ENCODE measurements around the gene DPP8.
"Not testable (repeated sequence)": the region's sequence is repeated elsewhere in the genome, so short reads cannot be mapped to it uniquely, and the experiment has no call there.

The DPP8 gene

GRCh38 chr15:65516997-65517865 lies at the start of gene DPP8:
TSS of gene DPP8 (minus strand) at chr15:65517689. CDS start at chr15:65512553, 5,136 bp downstream.
- peak; percentile 96 for DNase-seq

DNA sequence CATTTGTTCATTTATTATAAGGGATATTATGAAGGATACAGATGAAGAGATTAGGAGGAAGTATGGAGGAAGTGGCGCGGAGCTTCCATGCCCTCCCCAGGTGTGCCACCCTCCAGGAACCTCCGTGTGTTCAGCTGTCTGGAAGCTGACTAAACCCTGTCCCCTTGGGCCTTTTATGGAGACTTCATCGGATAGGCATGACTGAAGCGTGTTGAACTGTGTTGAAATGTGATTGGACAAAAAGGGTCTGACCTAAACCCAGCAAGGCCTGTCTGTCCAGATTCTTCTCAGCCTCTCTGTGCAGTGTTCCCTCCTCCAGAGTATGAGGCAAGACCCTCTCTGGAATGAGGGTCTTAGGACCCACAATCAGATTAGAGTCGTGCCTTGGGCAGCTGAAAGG lies 44.4 kb upstream of the DPP8 start:
- DNase-seq, result no peak

GRCh38 chr15:65559941-65560340 lies 42.5 kb upstream of the DPP8 start:
- no peak for DNase-seq

DNA sequence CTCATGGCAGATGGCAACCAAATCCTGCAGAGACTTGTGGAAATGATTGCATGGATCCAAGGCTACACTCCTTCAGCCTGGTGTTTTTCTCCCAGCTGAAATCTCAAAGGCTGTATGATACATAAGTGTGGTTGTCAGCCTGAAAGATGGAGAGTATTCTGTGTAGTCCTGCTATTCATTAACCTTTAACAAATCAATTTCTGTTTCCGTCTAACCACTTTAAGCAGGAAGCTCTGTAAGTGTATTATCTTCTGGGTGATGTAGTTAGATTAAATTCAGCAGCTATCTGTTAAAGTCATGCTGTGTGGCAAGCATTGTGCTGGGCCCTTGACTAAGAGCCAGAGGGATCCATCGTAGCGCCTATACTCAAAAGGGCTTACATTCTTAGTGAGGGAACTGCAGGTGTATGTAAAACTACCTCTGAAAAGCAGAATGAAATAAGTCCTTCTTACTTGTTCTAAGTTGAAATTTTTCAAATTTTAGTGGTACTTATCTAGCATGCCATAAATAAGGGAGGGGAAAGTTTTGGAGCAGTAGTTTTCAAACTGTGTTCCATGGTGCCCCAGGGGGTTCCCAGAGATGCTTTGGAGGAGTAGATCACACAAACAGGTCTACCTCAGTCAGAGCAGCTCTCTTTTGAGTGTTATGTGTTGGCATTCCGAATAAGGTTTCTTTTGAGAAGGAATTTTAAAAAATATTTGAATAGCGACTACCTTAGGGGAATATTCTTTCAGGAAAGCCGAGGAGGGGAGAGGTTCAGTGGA lies 41.7 kb upstream of the DPP8 start:
- DNase-seq, result no peak

DNA sequence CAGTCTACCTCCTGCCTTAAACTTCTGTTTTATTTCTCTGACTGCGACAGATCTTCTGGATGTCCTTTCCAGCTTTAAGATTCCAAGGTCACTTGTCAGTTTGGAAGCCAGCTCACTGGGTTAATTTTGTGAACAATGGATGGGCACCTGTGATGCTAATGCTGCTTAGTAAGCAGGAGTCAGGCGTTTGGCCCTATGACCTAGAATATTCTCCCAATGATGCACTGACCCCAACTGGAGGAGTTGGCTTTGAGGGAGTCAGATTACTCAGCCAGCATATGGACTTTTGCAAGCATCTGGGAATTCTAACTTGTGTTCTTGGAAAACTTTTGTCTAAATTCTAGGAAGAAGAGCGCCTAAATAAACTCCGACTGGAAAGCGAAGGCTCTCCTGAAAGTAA lies 40.8 kb upstream of the DPP8 start:
- DNase-seq, result no peak

DNA sequence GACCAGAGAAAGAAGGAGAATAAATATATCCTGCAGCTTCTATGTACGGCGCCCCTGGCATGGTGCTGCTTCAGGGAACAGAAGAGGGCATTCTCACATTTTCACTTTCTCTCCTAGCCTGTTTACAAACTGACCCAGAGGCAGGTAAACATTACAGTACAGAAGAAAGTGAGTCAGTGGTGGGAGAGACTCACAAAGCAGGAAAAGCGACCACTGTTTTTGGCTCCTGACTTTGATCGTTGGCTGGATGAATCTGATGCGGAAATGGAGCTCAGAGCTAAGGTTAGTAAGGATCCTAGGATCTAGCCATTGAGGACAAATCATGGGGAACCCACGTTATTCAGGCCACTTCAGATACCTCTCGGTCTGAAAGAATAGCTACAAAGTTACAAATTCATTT lies 39.1 kb upstream of the DPP8 start:
- DNase-seq, result no peak

DNA sequence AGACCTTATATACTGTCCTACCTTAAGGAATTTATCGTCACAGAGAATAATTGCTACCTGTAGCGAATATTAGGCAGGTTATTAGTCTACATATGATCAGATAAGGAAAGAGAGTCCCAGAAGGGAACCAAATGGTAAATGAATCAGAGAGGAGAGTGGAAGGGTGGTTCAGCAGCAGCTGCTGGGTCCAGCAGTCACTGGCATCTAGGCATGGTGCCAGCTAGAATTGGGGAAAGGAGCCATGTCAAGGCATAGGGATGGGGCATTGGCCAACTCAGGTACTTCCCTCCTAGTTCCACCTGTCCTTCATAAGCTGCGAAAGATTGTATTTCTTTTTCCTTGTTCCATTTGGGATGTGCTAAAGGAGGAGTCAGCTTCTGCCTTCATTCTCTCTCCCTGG lies 36.2 kb upstream of the DPP8 start:
- no peak for DNase-seq

GRCh38 chr15:65552851-65553250 lies 35.4 kb upstream of the DPP8 start:
- not testable (repeated sequence) for DNase-seq

- DNase-seq, result no peak
Observed at GRCh38 chr15:65551183-65551582, 33.7 kb upstream of the DPP8 start.

- no peak for DNase-seq
Observed at GRCh38 chr15:65550681-65551098, 33.2 kb upstream of the DPP8 start.

DNA sequence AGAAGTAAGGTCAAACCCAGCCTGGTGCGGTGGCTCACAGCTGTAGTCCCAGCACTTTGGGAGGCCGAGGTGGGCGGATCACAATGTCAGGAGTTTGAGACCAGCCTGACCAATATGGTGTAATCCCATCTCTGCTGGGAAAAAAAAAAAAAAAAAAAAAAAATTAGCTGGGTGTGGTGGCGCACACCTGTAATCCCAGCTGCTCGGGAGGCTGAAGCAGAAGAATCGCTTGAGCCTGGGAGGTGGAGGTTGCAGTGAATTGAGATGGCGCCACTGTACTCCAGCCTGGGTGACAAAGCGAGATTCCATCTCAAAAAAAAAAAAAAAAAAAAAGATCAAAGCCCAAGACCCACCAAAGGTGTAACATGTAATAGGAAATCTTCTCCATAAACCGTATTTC lies 31.8 kb upstream of the DPP8 start:
- not testable (repeated sequence) for DNase-seq

DNA sequence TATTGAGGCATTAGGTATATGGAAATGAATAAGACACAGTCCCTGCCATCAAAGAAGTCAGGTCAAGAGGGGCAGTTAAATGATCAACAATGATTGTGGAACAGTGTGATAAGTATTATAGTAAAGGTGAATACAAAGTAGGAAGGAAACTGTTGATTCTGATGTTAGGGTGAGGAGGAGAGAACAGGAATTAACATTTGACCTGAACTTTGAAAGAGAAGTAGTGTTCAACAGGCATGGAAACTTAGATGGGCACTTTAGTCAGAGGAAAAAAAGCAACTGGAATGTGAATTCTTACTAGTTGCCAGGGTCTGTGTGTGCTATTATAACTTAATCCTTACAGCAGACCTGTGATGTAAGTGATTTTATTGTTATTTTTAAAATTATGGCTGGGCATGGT lies 30.4 kb upstream of the DPP8 start:
- no peak for DNase-seq

GRCh38 chr15:65541231-65541820 lies 23.8 kb upstream of the DPP8 start:
- no peak for DNase-seq

DNA sequence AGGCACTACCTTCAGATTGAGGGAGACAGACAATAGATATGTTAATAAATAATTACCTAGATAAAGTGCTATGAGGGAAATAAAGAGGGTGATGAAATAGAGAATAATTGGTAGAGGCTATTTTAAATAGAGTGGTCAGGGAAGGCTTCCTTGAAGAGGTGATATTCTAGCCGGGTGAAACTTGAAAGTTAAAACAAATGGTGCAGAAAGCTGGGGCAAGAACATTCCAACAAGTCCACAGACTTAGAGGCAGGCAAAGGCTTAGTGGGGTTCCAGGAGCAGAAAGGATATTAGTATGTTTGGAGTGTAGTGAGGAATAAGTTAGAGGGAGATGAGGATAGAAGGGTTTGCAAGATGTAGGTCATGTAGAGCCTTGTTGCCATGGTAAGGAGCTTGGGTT lies 22.8 kb upstream of the DPP8 start:
- DNase-seq, result no peak

DNA sequence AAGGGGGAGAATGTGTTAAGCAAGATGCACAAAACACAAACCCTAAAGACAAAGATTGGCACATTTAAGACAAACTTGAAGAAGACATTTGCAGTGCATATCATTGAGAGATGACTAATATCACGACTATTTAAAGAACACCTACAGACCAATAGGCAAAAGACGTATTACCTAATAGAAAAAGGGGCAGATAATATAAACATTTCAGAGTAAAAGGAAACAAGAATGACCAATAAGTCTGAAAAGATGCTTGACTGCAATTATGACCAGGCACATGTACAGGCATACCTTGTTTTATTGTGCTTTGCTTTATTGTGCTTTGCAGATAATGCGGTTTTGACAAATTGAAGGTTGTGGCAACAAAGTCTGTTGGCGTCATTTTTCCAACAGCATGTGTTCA lies 17.7 kb upstream of the DPP8 start:
- no peak for DNase-seq

- no peak for DNase-seq
Observed at GRCh38 chr15:65533057-65533756, 15.7 kb upstream of the DPP8 start.

GRCh38 chr15:65532738-65533051 lies 15.2 kb upstream of the DPP8 start:
- DNase-seq, result no peak

GRCh38 chr15:65530318-65531111 lies 13.0 kb upstream of the DPP8 start, which contains the start of gene HACD3:
TSS of gene HACD3 (plus strand) at chr15:65530463. CDS start at chr15:65530632, 169 bp downstream.
- peak; percentile 94 for DNase-seq

GRCh38 chr15:65529762-65530317 lies 12.4 kb upstream of the DPP8 start:
- DNase-seq, result no peak

GRCh38 chr15:65528461-65529060 lies 11.1 kb upstream of the DPP8 start:
- no peak for DNase-seq

GRCh38 chr15:65525622-65526021 lies 8.1 kb upstream of the DPP8 start:
- DNase-seq, result no peak

- no peak for DNase-seq
Observed at GRCh38 chr15:65524226-65524625, 6.7 kb upstream of the DPP8 start.
